Measurements from ENCODE around the gene MIS18A. TPM values are rescaled to one million over a fixed set of nuclear protein-coding genes. Genes with fewer than 3 reads are reported as not detected.

The MIS18A gene
- total RNA-seq, 1 experiment from 2014 or later: 27.5 TPM

DNA sequence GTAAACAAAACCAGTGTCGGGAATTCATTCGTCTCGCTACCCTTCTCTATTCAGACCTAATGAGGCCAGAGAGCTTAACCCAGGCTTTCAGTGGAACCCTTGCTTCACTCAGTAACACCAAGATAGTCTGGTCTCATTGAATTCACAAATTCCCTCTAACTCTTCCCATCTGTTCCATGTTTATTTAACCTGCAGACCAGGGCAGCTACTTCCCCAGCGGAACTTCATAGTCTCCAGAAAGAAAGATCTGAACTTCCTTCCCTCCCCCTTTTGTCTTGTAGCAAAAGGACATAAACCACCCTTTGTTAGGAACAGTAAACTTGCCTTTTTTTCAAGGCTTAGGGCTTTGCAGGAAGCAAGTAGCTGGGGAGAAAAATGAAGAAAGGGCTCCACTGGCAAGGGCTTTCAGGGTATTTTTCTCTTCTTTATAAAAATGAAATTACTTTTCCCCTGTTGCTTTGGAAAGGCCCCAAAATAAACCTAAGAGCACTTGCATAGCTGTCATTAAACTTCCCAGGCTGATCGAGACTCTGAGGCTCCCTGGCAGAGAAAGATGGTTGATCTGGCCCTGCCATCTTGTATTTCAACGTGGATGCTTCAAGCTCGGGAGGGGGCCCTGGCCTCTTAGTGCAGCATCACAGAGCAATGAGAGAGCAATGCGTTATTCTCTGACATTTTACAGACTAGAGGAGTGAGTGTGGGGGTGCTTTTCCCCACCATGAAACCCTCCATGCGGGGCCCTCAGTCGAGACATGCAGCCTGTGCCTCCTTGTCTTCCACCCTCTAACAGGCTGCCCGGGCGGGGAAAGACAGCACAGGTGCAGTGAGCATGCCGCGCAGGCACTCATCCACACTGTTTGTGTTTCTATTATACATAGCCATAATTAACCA is 30.0 kb downstream of the MIS18A start:
- ChIA-PET CTCF (no interaction called here), POLR2A (no interaction called here)
- intact Hi-C loops (cut with micrococcal nuclease; ENCODE audit: unreplicated experiment): no loop called here
- DNase-seq: no peak
- Histone ChIP-seq H3K36me3 (ENCODE audit: control insufficient read depth, insufficient read depth, low read length) (no peaks in the 10 kb centered on the region), H3K4me1 (no peaks in the 10 kb centered on the region), H3K9me3 (no peaks in the 10 kb centered on the region), H3K27me3 (replicated peaks; ENCODE audit: control insufficient read depth, insufficient read depth, low read length) (no peaks in the 10 kb centered on the region), H3K4me3 (ENCODE audit: low read depth, low read length) (no peak overlapping the region)
- Mint-ChIP-seq H3K4me3 (ENCODE audit: unreplicated experiment) (no peak overlapping the region), H3K27ac (ENCODE audit: unreplicated experiment) (no peak overlapping the region), H3K36me3 (ENCODE audit: insufficient read depth, unreplicated experiment) (no peaks in the 10 kb centered on the region), H3K4me1 (ENCODE audit: low read depth, unreplicated experiment) (no peaks in the 10 kb centered on the region), H3K27me3 (ENCODE audit: insufficient read depth, unreplicated experiment) (peaks cover 23% of the 10 kb centered on the region), H3K9me3 (ENCODE audit: unreplicated experiment) (no peaks in the 10 kb centered on the region)
- TF ChIP-seq, protein P1, sequence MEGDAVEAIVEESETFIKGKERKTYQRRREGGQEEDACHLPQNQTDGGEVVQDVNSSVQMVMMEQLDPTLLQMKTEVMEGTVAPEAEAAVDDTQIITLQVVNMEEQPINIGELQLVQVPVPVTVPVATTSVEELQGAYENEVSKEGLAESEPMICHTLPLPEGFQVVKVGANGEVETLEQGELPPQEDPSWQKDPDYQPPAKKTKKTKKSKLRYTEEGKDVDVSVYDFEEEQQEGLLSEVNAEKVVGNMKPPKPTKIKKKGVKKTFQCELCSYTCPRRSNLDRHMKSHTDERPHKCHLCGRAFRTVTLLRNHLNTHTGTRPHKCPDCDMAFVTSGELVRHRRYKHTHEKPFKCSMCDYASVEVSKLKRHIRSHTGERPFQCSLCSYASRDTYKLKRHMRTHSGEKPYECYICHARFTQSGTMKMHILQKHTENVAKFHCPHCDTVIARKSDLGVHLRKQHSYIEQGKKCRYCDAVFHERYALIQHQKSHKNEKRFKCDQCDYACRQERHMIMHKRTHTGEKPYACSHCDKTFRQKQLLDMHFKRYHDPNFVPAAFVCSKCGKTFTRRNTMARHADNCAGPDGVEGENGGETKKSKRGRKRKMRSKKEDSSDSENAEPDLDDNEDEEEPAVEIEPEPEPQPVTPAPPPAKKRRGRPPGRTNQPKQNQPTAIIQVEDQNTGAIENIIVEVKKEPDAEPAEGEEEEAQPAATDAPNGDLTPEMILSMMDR (IDR thresholded peaks at IDR 0.05; ENCODE audit: insufficient read depth in 1 of 2, low read depth in 1 of 2, low read length in 1 of 2, severe bottlenecking in 1 of 2, unreplicated experiment in 1 of 2): no peak
- no TSS peak for BruUV-seq (replicated peaks)

DNA sequence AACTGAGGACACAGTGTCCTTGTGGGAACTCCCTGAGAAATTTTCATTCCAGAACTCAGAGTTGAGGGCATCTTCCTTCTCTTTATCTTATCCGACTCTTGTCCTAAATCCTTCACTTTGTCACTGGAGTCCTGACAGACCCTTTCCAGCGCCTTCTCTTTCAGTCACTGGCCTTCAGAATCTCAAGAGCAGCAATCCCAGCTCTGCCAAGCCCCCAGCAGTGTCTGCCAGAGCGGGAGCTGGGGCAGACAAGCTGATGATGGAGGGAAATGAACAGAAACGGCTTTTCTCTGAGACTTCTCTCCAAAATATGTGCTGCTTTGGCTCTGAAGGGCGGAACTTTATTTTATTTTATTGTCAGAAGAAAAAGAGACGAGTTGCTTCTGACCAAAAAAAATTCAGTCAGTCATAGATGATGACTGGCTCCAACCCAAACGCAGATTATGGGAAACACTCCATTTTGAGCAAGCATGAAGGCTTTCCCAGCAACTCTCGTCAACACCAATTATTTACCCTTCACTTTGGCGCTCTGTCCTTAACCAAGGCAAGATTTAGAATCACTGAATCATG is 32.2 kb downstream of the MIS18A start:
- BruUV-seq (replicated peaks): no TSS peak
- intact Hi-C loops (cut with micrococcal nuclease; ENCODE audit: unreplicated experiment): no loop called here
- H3K27me3 Mint-ChIP-seq (ENCODE audit: insufficient read depth, unreplicated experiment): peaks cover 29% of the 10 kb centered on the region

DNA sequence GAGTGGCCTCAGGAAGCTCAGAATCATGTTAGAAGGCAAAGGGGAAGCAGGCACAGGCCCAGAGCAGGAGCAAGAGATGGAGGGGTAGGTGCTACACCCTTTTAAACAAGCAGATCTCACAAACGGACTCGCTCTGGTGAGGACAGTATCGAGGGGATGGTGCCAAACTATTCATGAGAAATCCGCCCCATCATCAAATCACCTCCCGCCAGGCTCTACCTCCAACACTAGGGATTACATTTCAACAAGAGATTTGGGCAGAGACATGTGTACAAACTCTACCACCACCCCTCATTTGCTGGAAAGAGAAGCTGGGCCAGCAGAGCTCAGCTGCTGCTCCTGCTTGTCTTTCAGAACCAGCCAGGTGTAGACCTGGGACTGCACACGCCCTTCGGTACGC is 32.9 kb downstream of the MIS18A start:
- no peak overlapping the region for H3K4me3 ChIP-seq (ENCODE audit: low read depth, low read length)
- no peaks in the 10 kb centered on the region for H3K9me3 ChIP-seq
- intact Hi-C loops (cut with micrococcal nuclease; ENCODE audit: unreplicated experiment): no loop called here
- TF ChIP-seq, protein P1 (IDR thresholded peaks at IDR 0.05; ENCODE audit: insufficient read depth in 1 of 2, low read depth in 1 of 2, low read length in 1 of 2, severe bottlenecking in 1 of 2, unreplicated experiment in 1 of 2): no peak
- ChIA-PET POLR2A (no interaction called here), CTCF (no interaction called here)
- Mint-ChIP-seq H3K9me3 (ENCODE audit: unreplicated experiment) (no peaks in the 10 kb centered on the region), H3K36me3 (ENCODE audit: insufficient read depth, unreplicated experiment) (no peaks in the 10 kb centered on the region), H3K27ac (ENCODE audit: unreplicated experiment) (no peak overlapping the region), H3K27me3 (ENCODE audit: insufficient read depth, unreplicated experiment) (peaks cover 29% of the 10 kb centered on the region), H3K4me3 (ENCODE audit: unreplicated experiment) (no peak overlapping the region), H3K4me1 (ENCODE audit: low read depth, unreplicated experiment) (no peaks in the 10 kb centered on the region)
- no peak for DNase-seq
- BruUV-seq (replicated peaks): no TSS peak
- no peaks in the 10 kb centered on the region for H3K27me3 ChIP-seq (replicated peaks; ENCODE audit: control insufficient read depth, insufficient read depth, low read length)
- no peaks in the 10 kb centered on the region for H3K4me1 ChIP-seq
- no peaks in the 10 kb centered on the region for H3K36me3 ChIP-seq (ENCODE audit: control insufficient read depth, insufficient read depth, low read length)

More for the DNA sequence above, 32.2 kb downstream of the MIS18A start:
- H3K9me3 Mint-ChIP-seq (ENCODE audit: unreplicated experiment): no peaks in the 10 kb centered on the region
- no peak for DNase-seq
- no peak overlapping the region for H3K4me3 Mint-ChIP-seq (ENCODE audit: unreplicated experiment)
- H3K4me3 ChIP-seq (ENCODE audit: low read depth, low read length): no peak overlapping the region
- TF ChIP-seq, protein P1 (IDR thresholded peaks at IDR 0.05; ENCODE audit: insufficient read depth in 1 of 2, low read depth in 1 of 2, low read length in 1 of 2, severe bottlenecking in 1 of 2, unreplicated experiment in 1 of 2): no peak
- no peaks in the 10 kb centered on the region for H3K36me3 ChIP-seq (ENCODE audit: control insufficient read depth, insufficient read depth, low read length)
- no peaks in the 10 kb centered on the region for H3K4me1 Mint-ChIP-seq (ENCODE audit: low read depth, unreplicated experiment)
- POLR2A ChIA-PET: no interaction called here
- H3K4me1 ChIP-seq: no peaks in the 10 kb centered on the region
- no peaks in the 10 kb centered on the region for H3K36me3 Mint-ChIP-seq (ENCODE audit: insufficient read depth, unreplicated experiment)
- no peaks in the 10 kb centered on the region for H3K27me3 ChIP-seq (replicated peaks; ENCODE audit: control insufficient read depth, insufficient read depth, low read length)
- H3K9me3 ChIP-seq: no peaks in the 10 kb centered on the region
- no peak overlapping the region for H3K27ac Mint-ChIP-seq (ENCODE audit: unreplicated experiment)
- CTCF ChIA-PET: no interaction called here

All from Caco-2 (cell line).